Brain microvascular endothelial cell (primary cell): ENCODE measurements around the gene FARS2.

Experiments used
- DNase-seq: peaks from one replicate; pipeline ENCODE4 v3.0.0-alpha.2; 2020
- H3K27ac ChIP-seq: fragments of 250-450 bp; sonication (Bioruptor Pico); 2 replicates; pipeline ENCODE4 v1.5.1; 2020; ENCODE audit warnings: mild to moderate bottlenecking, moderate library complexity
- H3K27me3 ChIP-seq: fragments of 250-450 bp; sonication (Bioruptor Pico); replicated peaks from 2 replicates; pipeline ENCODE4 v1.5.1; 2020; ENCODE audit warnings: mild to moderate bottlenecking
- H3K36me3 ChIP-seq: fragments of 250-450 bp; sonication (Bioruptor Pico); replicated peaks from 2 replicates; pipeline ENCODE4 v1.5.1; 2020; ENCODE audit warnings: mild to moderate bottlenecking
- H3K4me3 ChIP-seq: 2 replicates; pipeline ENCODE4 v1.5.1; 2011; ENCODE audit warnings: low read depth, mild to moderate bottlenecking, control low read depth, low read length, moderate library complexity
- CTCF ChIP-seq: IDR thresholded peaks from 2 replicates; pipeline ENCODE4 v1.5.1; 2011; ENCODE audit warnings: low read depth, mild to moderate bottlenecking, moderate library complexity, low read length, control low read depth, inconsistent platforms; ENCODE audit errors: missing control alignments
- in situ Hi-C: cut with HindIII; loops from 2 replicates; pipeline ENCODE4 v1.10.0; 2017; ENCODE audit warnings: low sequenced_read_pairs, low pct_ligation_motif_present

The FARS2 gene

GRCh38 chr6:5701174-5701573 lies 439.9 kb downstream of the FARS2 start:
- Histone ChIP-seq H3K36me3 (no peaks in the 10 kb centered on the region), H3K27me3 (no peaks in the 10 kb centered on the region), H3K27ac (no peak overlapping the region), H3K4me3 (no peak overlapping the region)
- in situ Hi-C loops: no loop called here
- TF ChIP-seq CTCF: no peak
- DNase-seq: no peak

GRCh38 chr6:5704708-5705107 lies 443.4 kb downstream of the FARS2 start:
- Histone ChIP-seq H3K36me3 (no peaks in the 10 kb centered on the region), H3K4me3 (no peak overlapping the region), H3K27me3 (no peaks in the 10 kb centered on the region), H3K27ac (no peak overlapping the region)
- in situ Hi-C loops: no loop called here
- DNase-seq: no peak
- no peak for TF ChIP-seq CTCF

- no peak for DNase-seq
- Histone ChIP-seq H3K27me3 (no peaks in the 10 kb centered on the region), H3K4me3 (no peak overlapping the region), H3K36me3 (no peaks in the 10 kb centered on the region), H3K27ac (no peak overlapping the region)
- in situ Hi-C loops: no loop called here
- no peak for TF ChIP-seq CTCF
Observed at GRCh38 chr6:5705252-5705651, 443.9 kb downstream of the FARS2 start.

GRCh38 chr6:5706124-5707033 lies 445.1 kb downstream of the FARS2 start:
- no peak for DNase-seq
- no peak overlapping the region for H3K4me3 ChIP-seq

GRCh38 chr6:5707281-5708045 lies 446.1 kb downstream of the FARS2 start:
- DNase-seq: no peak
- no peak for TF ChIP-seq CTCF
- no peak overlapping the region for H3K4me3 ChIP-seq
- H3K36me3 ChIP-seq: no peaks in the 10 kb centered on the region
- no peak overlapping the region for H3K27ac ChIP-seq
- no peaks in the 10 kb centered on the region for H3K27me3 ChIP-seq
- in situ Hi-C loops: no loop called here

More at GRCh38 chr6:5706124-5707033, 445.1 kb downstream of the FARS2 start:
- H3K36me3 ChIP-seq: no peaks in the 10 kb centered on the region
- H3K27ac ChIP-seq: no peak overlapping the region
- in situ Hi-C loops: no loop called here
- H3K27me3 ChIP-seq: no peaks in the 10 kb centered on the region
- no peak for TF ChIP-seq CTCF
